GM19099 (cell line): ENCODE results near the gene LIPC.

Source experiments
- POLR2A ChIP-seq: IDR thresholded peaks from 3 replicates; pipeline ENCODE4 v1.6.1; 2011; ENCODE audit warnings: low read depth; ENCODE audit not compliant: insufficient read length; ENCODE audit errors: extremely low read depth

LIPC gene

GRCh38 chr15:58495891-58496408 is 64.2 kb downstream of the LIPC start:
- no peak for TF ChIP-seq POLR2A

GRCh38 chr15:58497046-58497785 is 65.4 kb downstream of the LIPC start:
- TF ChIP-seq POLR2A, result no peak

- no peak for TF ChIP-seq POLR2A
Measured at GRCh38 chr15:58498821-58499580, 67.2 kb downstream of the LIPC start.

GRCh38 chr15:58501006-58501405 is 69.2 kb downstream of the LIPC start:
- no peak for TF ChIP-seq POLR2A

GRCh38 chr15:58501636-58502188 is 69.9 kb downstream of the LIPC start:
- TF ChIP-seq POLR2A, result no peak

GRCh38 chr15:58503139-58504027 is 71.6 kb downstream of the LIPC start:
- TF ChIP-seq POLR2A, result no peak

- no peak for TF ChIP-seq POLR2A
Measured at GRCh38 chr15:58504674-58505234, 73.0 kb downstream of the LIPC start.

GRCh38 chr15:58505581-58505980 is 73.8 kb downstream of the LIPC start:
- no peak for TF ChIP-seq POLR2A

GRCh38 chr15:58506064-58506490 is 74.3 kb downstream of the LIPC start:
- no peak for TF ChIP-seq POLR2A

GRCh38 chr15:58506783-58507668 is 75.2 kb downstream of the LIPC start:
- no peak for TF ChIP-seq POLR2A

- no peak for TF ChIP-seq POLR2A
Measured at GRCh38 chr15:58509556-58509955, 77.8 kb downstream of the LIPC start.

- no peak for TF ChIP-seq POLR2A
Measured at GRCh38 chr15:58510715-58511598, 79.2 kb downstream of the LIPC start.
